Colon (tissue), 2 donors: ENCODE results near the gene GOLGA1.
"Not testable (repeated sequence)": the region's sequence is repeated elsewhere in the genome, so short reads cannot be mapped to it uniquely, and the experiment has no call there.

Source experiments
- FAIRE-seq: peaks from 2 replicates; lab custom pipeline; 2012; peaks lifted over from hg19 to GRCh38; lab: Jason Lieb, UNC
- donor health status: control.
- donor health status: control.

Gene GOLGA1

GRCh38 chr9:124940894-124941678 is at the start of gene GOLGA1:
TSS of gene GOLGA1 (minus strand) at chr9:124941083. CDS start at chr9:124938711, 2,372 bp downstream.
- no peak for FAIRE-seq

GRCh38 chr9:124983698-124984097 is 42.8 kb upstream of the GOLGA1 start:
- FAIRE-seq, result no peak

- no peak for FAIRE-seq
These were observed 39.5 kb upstream of the GOLGA1 start for GRCh38 chr9:124980431-124980830.

- FAIRE-seq, result no peak
These were observed 34.2 kb upstream of the GOLGA1 start for GRCh38 chr9:124975131-124975530.

GRCh38 chr9:124973807-124974206 is 32.9 kb upstream of the GOLGA1 start:
- no peak for FAIRE-seq

- FAIRE-seq, result no peak
These were observed 31.4 kb upstream of the GOLGA1 start for GRCh38 chr9:124972241-124972770.

GRCh38 chr9:124969401-124969800 is 28.5 kb upstream of the GOLGA1 start:
- FAIRE-seq, result no peak

GRCh38 chr9:124968238-124968637 is 27.4 kb upstream of the GOLGA1 start:
- FAIRE-seq, result no peak

- FAIRE-seq, result not testable (repeated sequence)
These were observed 25.1 kb upstream of the GOLGA1 start for GRCh38 chr9:124965775-124966568.

GRCh38 chr9:124964604-124965003 is 23.7 kb upstream of the GOLGA1 start:
- no peak for FAIRE-seq

GRCh38 chr9:124964056-124964455 is 23.2 kb upstream of the GOLGA1 start:
- no peak for FAIRE-seq

- FAIRE-seq, result no peak
These were observed 19.5 kb upstream of the GOLGA1 start for GRCh38 chr9:124960409-124960752.

- not testable (repeated sequence) for FAIRE-seq
These were observed 19.0 kb upstream of the GOLGA1 start for GRCh38 chr9:124959671-124960408.

- FAIRE-seq, result no peak
These were observed 13.4 kb upstream of the GOLGA1 start for GRCh38 chr9:124954255-124954654.

- FAIRE-seq, result no peak
These were observed 9.3 kb upstream of the GOLGA1 start for GRCh38 chr9:124950050-124950718.

- no peak for FAIRE-seq
These were observed 8.5 kb upstream of the GOLGA1 start for GRCh38 chr9:124949387-124949786.

GRCh38 chr9:124947727-124948391 is 7.0 kb upstream of the GOLGA1 start:
- FAIRE-seq, result no peak

- FAIRE-seq, result no peak
These were observed 5.3 kb upstream of the GOLGA1 start for GRCh38 chr9:124946167-124946566.

- FAIRE-seq, result no peak
These were observed 1.0 kb upstream of the GOLGA1 start for GRCh38 chr9:124941679-124942561.

GRCh38 chr9:124940521-124940893 is 376 bp downstream of the GOLGA1 start:
- FAIRE-seq, result no peak
